ENCODE measurements around the gene QRFP.

DNA sequence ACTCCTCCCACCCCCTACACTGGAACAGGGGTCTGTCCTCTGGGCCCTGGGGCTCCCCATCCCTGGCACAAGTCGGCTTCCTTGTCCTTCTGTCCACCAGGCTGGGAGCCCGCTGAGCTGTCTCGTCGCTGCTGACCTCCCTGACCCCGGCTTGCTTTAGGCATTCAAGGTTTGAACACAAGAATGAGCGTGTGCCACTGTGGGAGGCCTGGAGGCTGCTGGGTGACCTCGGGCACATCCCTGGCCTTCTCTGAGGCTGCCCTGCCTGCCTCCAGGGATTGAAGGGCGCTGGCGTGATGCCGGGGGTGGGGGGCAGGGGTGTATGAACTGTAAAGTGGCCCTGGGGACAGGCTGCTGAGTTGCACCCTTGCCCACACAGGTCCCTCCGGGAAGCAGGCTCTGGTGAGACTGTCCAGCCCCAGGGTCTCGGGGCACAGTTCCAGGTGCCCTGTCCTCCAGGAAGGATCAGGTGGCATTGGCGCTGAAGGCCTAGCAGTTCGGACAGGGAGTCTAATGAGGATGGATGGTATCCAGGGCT is 24.2 kb upstream of the QRFP start:
- TF ChIP-seq, protein P1, sequence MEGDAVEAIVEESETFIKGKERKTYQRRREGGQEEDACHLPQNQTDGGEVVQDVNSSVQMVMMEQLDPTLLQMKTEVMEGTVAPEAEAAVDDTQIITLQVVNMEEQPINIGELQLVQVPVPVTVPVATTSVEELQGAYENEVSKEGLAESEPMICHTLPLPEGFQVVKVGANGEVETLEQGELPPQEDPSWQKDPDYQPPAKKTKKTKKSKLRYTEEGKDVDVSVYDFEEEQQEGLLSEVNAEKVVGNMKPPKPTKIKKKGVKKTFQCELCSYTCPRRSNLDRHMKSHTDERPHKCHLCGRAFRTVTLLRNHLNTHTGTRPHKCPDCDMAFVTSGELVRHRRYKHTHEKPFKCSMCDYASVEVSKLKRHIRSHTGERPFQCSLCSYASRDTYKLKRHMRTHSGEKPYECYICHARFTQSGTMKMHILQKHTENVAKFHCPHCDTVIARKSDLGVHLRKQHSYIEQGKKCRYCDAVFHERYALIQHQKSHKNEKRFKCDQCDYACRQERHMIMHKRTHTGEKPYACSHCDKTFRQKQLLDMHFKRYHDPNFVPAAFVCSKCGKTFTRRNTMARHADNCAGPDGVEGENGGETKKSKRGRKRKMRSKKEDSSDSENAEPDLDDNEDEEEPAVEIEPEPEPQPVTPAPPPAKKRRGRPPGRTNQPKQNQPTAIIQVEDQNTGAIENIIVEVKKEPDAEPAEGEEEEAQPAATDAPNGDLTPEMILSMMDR (IDR thresholded peaks at IDR 0.05; ENCODE audit: low read depth, low read length, missing input control): no peak
- TF ChIP-seq HNF4G (IDR thresholded peaks at IDR 0.05): no peak
- TF ChIP-seq, protein P2, sequence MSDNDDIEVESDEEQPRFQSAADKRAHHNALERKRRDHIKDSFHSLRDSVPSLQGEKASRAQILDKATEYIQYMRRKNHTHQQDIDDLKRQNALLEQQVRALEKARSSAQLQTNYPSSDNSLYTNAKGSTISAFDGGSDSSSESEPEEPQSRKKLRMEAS (IDR thresholded peaks at IDR 0.05): no peak
- TF ChIP-seq, protein P3, sequence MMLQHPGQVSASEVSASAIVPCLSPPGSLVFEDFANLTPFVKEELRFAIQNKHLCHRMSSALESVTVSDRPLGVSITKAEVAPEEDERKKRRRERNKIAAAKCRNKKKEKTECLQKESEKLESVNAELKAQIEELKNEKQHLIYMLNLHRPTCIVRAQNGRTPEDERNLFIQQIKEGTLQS (IDR thresholded peaks at IDR 0.05): no peak
- TF ChIP-seq TAF1 (conservative IDR thresholded peaks at IDR 0.05): no peak
- no peak for TF ChIP-seq RXRA (IDR thresholded peaks at IDR 0.05)
- no peak for TF ChIP-seq SP1 (IDR thresholded peaks at IDR 0.05)
- TF ChIP-seq EGR1 (IDR thresholded peaks at IDR 0.05; ENCODE audit: low read depth in 2 of 2): no peak

All from liver (tissue), 3 donors.